HFFc6 (cell line): ENCODE measurements around the gene PPP5C. TPM values are rescaled to one million over a fixed set of nuclear protein-coding genes. Genes with fewer than 3 reads are reported as not detected.
"Not testable (repeated sequence)": the region's sequence is repeated elsewhere in the genome, so short reads cannot be mapped to it uniquely, and the experiment has no call there.

Experiments
- DNase-seq: peaks from one replicate; pipeline ENCODE4 v3.0.0-alpha.2; 2018
- H3K27ac Mint-ChIP-seq: 2 replicates; pipeline ENCODE4 v1.8.0; 2020; ENCODE audit warnings: mild to moderate bottlenecking, mixed read lengths
- H3K27me3 Mint-ChIP-seq: 2 replicates; pipeline ENCODE4 v1.8.0; 2021; ENCODE audit warnings: mild to moderate bottlenecking, moderate library complexity, mixed read lengths; ENCODE audit not compliant: insufficient read depth
- H3K36me3 Mint-ChIP-seq: 2 replicates; pipeline ENCODE4 v1.8.0; 2021; ENCODE audit warnings: low read depth, mixed read lengths
- H3K4me1 Mint-ChIP-seq: 2 replicates; pipeline ENCODE4 v1.8.0; 2020; ENCODE audit warnings: low read depth, mixed read lengths
- H3K4me3 Mint-ChIP-seq: 2 replicates; pipeline ENCODE4 v1.8.0; 2020; ENCODE audit warnings: mild to moderate bottlenecking, moderate library complexity, mixed read lengths
- H3K9me3 Mint-ChIP-seq: 2 replicates; pipeline ENCODE4 v1.8.0; 2020; ENCODE audit warnings: mild to moderate bottlenecking, mixed read lengths
- total RNA-seq, 6 experiments: library from RNA; stranded (reverse); fragmentation: NEBNext Ultra II Directional; extraction: Animal tissue kit (Norgen Biotek cat#: 25700); gene quantifications; 2 replicates in 1 of 6; 3 replicates in 5 of 6; pipeline ENCODE4 v1.2.3, GENCODE V29; 2021
- TF ChIP-seq, protein P1 (sequence below): fragments of 200-600 bp; sonication (generic); IDR thresholded peaks from 2 replicates; pipeline ENCODE4 v1.5.0; 2021; ENCODE audit warnings: antibody characterized with exemption, mild to moderate bottlenecking

The PPP5C gene
- total RNA-seq, 6 experiments from 2014 or later, result 62.8 to 80.6 (median 76.3) TPM

DNA sequence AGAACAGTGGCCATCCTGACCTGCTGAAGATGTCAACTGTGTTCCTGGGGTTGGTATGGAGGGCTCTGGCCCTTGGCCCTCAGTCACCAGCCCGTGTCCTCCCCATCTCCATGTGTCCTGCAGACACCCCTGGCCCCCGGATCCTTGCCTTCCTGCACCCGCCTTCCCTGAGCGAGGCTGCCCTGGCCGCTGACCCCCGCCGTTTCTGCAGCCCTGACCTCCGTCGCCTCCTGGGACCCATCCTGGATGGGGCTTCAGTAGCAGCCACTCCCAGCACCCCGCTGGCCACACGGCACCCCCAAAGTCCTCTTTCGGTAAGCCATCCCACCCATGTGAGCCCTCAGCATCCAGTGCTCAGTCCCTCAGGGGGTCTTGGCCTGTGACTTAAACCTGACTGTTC lies 25.2 kb upstream of the PPP5C start:
- H3K36me3 Mint-ChIP-seq, result peaks cover 15% of the 10 kb centered on the region
- H3K4me3 Mint-ChIP-seq, result no peak overlapping the region

DNA sequence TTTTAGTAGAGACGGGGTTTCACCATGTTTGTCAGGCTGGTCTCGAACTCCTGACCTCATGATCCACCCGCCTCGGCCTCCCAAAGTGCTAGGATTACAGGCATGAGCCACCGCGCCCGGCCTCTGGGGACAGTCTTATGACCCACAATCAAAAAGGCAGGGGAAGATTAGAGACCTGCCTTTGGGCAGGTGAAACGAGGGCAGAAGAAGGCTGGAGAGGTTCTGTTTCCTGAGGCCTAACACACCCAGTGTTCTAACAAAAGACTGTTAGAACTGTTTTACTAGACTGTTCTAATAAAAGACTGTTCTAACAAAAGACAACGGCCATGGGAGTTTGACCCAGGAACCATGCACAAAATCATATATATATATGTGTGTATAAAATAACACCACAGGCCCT lies 23.7 kb upstream of the PPP5C start:
- H3K9me3 Mint-ChIP-seq, result peaks cover 26% of the 10 kb centered on the region
- not testable (repeated sequence) for H3K27ac Mint-ChIP-seq, H3K4me3 Mint-ChIP-seq, H3K27me3 Mint-ChIP-seq, DNase-seq, H3K4me1 Mint-ChIP-seq
- H3K36me3 Mint-ChIP-seq, result peaks cover 23% of the 10 kb centered on the region

More for the DNA sequence above, 25.2 kb upstream of the PPP5C start:
- H3K27me3 Mint-ChIP-seq, result peaks cover 3% of the 10 kb centered on the region; the same call in 1 of the 2 replicates
- H3K9me3 Mint-ChIP-seq, result peaks cover 15% of the 10 kb centered on the region
- no peaks in the 10 kb centered on the region for H3K4me1 Mint-ChIP-seq
- TF ChIP-seq, protein P1, sequence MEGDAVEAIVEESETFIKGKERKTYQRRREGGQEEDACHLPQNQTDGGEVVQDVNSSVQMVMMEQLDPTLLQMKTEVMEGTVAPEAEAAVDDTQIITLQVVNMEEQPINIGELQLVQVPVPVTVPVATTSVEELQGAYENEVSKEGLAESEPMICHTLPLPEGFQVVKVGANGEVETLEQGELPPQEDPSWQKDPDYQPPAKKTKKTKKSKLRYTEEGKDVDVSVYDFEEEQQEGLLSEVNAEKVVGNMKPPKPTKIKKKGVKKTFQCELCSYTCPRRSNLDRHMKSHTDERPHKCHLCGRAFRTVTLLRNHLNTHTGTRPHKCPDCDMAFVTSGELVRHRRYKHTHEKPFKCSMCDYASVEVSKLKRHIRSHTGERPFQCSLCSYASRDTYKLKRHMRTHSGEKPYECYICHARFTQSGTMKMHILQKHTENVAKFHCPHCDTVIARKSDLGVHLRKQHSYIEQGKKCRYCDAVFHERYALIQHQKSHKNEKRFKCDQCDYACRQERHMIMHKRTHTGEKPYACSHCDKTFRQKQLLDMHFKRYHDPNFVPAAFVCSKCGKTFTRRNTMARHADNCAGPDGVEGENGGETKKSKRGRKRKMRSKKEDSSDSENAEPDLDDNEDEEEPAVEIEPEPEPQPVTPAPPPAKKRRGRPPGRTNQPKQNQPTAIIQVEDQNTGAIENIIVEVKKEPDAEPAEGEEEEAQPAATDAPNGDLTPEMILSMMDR, result no peak
- no peak for DNase-seq
- H3K27ac Mint-ChIP-seq, result no peak overlapping the region

DNA sequence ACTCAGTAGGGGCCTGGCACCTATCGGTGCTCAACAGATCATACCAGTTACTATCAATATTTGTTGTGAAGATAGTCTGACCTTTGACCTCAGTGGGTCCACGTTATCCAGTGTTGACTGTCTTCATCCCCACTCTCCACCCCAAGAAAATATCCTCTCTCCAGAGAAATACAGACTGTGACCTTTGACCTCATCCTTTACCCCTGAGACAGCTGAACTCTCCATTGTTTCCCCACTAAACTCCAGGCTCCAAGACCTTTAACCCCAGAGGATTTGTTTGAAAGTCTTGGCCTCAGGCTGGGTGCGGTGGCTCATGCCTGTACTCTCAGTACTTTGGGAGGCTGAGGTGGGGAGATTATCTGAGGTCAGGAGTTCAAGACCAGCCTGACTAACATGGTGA lies 22.6 kb upstream of the PPP5C start:
- H3K27me3 Mint-ChIP-seq, result peaks cover 3% of the 10 kb centered on the region; the same call in 1 of the 2 replicates
- no peak overlapping the region for H3K4me3 Mint-ChIP-seq
- H3K9me3 Mint-ChIP-seq, result peaks cover 35% of the 10 kb centered on the region
- H3K27ac Mint-ChIP-seq, result no peak overlapping the region
- peaks cover 30% of the 10 kb centered on the region for H3K36me3 Mint-ChIP-seq
- H3K4me1 Mint-ChIP-seq, result no peaks in the 10 kb centered on the region
- no peak for DNase-seq
- TF ChIP-seq, protein P1, result no peak

DNA sequence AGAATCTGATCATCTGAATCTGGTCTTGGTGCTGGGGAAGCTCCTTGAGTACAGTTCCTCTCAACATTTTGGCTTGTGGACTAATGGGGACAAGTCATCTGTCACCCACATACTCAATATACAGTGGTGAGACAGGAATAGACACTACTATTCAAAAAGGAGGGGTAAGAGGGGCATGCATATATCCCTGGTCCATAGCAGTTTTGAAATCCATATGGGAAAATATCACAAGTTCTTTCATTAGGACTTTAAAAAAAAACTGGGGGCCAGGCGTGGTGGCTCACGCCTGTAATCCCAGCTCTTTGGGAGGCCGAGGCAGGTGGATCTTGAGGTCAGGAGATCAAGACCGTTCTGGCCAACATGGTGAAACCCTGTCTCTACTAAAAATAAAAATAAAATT lies 20.3 kb upstream of the PPP5C start:
- Mint-ChIP-seq H3K9me3 (peaks cover 47% of the 10 kb centered on the region), H3K4me3 (no peak overlapping the region), H3K36me3 (peaks cover 44% of the 10 kb centered on the region), H3K27me3 (peaks cover 5% of the 10 kb centered on the region; the same call in 1 of the 2 replicates), H3K27ac (no peak overlapping the region), H3K4me1 (no peaks in the 10 kb centered on the region)
- DNase-seq, result no peak
- TF ChIP-seq, protein P1, result no peak

DNA sequence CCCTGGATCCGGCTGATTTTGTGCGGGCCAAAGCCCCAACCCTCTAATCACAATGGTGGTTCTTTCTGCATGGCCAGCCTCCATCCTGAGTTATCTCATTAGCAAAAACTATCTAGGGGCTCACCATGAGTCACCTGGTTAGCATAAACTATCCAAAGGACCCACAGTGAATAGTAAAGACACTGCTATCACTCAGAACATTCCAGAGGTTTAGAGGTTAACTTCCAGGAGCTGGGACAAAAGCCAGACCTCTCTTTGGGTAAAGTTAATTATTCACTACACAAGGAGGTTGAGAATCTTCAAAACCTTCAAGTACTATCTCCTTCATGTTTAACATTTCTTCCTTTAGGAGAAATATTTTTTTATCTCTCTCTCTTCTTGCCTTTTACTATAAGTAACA lies 18.8 kb upstream of the PPP5C start:
- H3K4me3 Mint-ChIP-seq, result no peak overlapping the region
- peaks cover 44% of the 10 kb centered on the region for H3K36me3 Mint-ChIP-seq
- TF ChIP-seq, protein P1, result no peak
- H3K4me1 Mint-ChIP-seq, result no peaks in the 10 kb centered on the region
- H3K27ac Mint-ChIP-seq, result no peak overlapping the region
- H3K9me3 Mint-ChIP-seq, result peaks cover 47% of the 10 kb centered on the region
- H3K27me3 Mint-ChIP-seq, result peaks cover 2% of the 10 kb centered on the region; the same call in 1 of the 2 replicates
- no peak for DNase-seq

DNA sequence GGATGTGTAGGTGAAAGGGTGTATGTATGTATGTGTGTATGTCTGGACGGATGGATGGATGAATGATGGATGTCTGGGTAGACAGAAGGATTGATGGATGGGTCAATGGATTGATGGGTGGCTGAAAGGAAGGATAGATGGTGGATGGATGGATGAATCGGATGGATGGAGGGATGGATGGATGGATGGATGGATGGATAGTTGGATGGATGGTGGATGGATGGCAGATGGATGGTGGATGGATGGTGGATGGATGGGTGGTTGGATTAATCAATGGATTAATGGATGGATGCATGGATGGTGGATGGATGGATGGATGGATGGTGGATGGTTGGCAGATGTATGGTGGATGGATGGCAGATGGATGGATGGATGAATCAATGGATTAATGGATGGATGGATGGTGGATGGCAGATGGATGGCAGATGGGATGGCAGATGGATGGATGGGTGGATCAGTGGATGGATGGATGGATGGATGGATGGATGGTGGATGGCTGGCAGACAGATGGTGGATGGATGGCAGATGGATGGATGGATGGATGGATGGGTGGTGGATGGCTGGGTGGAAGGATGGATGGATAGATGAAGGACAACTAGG lies 16.5 kb upstream of the PPP5C start:
- H3K27me3 Mint-ChIP-seq, result peaks cover 2% of the 10 kb centered on the region; the same call in 1 of the 2 replicates
- no peak overlapping the region for H3K27ac Mint-ChIP-seq
- H3K36me3 Mint-ChIP-seq, result peaks cover 42% of the 10 kb centered on the region

More for the DNA sequence above, 16.5 kb upstream of the PPP5C start:
- DNase-seq, result no peak
- Mint-ChIP-seq H3K4me3 (no peak overlapping the region), H3K4me1 (no peaks in the 10 kb centered on the region), H3K9me3 (peaks cover 44% of the 10 kb centered on the region)
- TF ChIP-seq, protein P1, result no peak
